Psoas muscle (tissue), 8 donors: ENCODE results near the gene TMC6. TPM values are rescaled to one million over a fixed set of nuclear protein-coding genes. Genes with fewer than 3 reads are reported as not detected.
A peak's percentile ranks its signal among the peaks of the same experiment; 100 is the strongest.
"Not testable (repeated sequence)": the region's sequence is repeated elsewhere in the genome, so short reads cannot be mapped to it uniquely, and the experiment has no call there.

Experiments
- ATAC-seq, 4 donors: fragments of 200-7000 bp; cut with Tn5 transposase; one replicate each; pipeline ENCODE4 v1.9.1; 2020; ENCODE audit warnings: moderate library complexity in 3 of 4, mild to moderate bottlenecking in 2 of 4
- DNase-seq, 2 donors: peaks; one replicate each; pipeline ENCODE4 v3.0.0-alpha.2; 2020
- H3K27ac ChIP-seq: fragments of 200-600 bp; one replicate; pipeline ENCODE4 v1.8.0; 2022
- H3K27me3 ChIP-seq, 3 donors: fragments of 200-600 bp in 1 of 3; one replicate each; pipeline versions ENCODE4 v1.6.1 to v1.8.0; 2013 to 2022; ENCODE audit warnings: low read length in 2 of 3, mild to moderate bottlenecking in 2 of 3, moderate library complexity in 1 of 3; ENCODE audit not compliant: insufficient read depth in 3 of 3
- H3K36me3 ChIP-seq, 2 donors: fragments of 200-600 bp in 1 of 2; one replicate each; pipeline versions ENCODE4 v1.6.1 to v1.8.0; 2013 to 2022; ENCODE audit warnings: low read depth in 1 of 2, mild to moderate bottlenecking in 1 of 2, moderate library complexity in 1 of 2; ENCODE audit not compliant: insufficient read depth in 1 of 2
- H3K4me1 ChIP-seq: fragments of 200-600 bp; one replicate; pipeline ENCODE4 v1.8.0; 2022
- H3K4me3 ChIP-seq: fragments of 200-600 bp; one replicate; pipeline ENCODE4 v1.8.0; 2022; ENCODE audit warnings: mild to moderate bottlenecking
- H3K9me3 ChIP-seq: fragments of 200-600 bp; one replicate; pipeline ENCODE4 v1.8.0; 2022
- WGBS, 3 donors: extraction: QIAGEN DNeasy Blood & Tissue Kit; methylation state at CpG; one replicate each; pipeline versions ENCODE4 v1.1.6 to v1.1.7; 2013; 5-methylcytosine and 5-hydroxymethylcytosine counted together
- intact Hi-C, 2 donors: fragments of 100-400 bp; cut with DNase I; formaldehyde crosslinking; loops; one replicate each; pipeline versions ENCODE4 v1.11.0 to v1.14.2; 2022
- polyA plus RNA-seq, 3 donors: library from polyadenylated mRNA; stranded (reverse); fragments of 200-250 nt; gene quantifications; one replicate each; pipeline ENCODE4 v1.2.3, GENCODE V29; 2013
- total RNA-seq, 4 donors: library from RNA; stranded (reverse); fragmentation: NEBNext Ultra II Directional in 2 of 4; extraction: Animal tissue kit (Norgen Biotek cat#: 25700) in 2 of 4; gene quantifications; one replicate each; pipeline versions ENCODE4 v1.2.1 to v1.2.4, GENCODE V29; 2021 to 2023
- TF ChIP-seq, protein P1 (sequence below): fragments of 200-600 bp; IDR thresholded peaks from one replicate; pipeline ENCODE4 v1.8.0; 2022; ENCODE audit warnings: antibody characterized with exemption
- donor health status: healthy with polysubstance abuse.
- donor health status: DM: no; HTN: no; CAD: no; lungs with moderate emphysema.
- donor health status: Bipolar disorder and iron deficiency.
- donor health status: healthy.
- donor health status: DM: yes; HTN: yes; CAD: no.
- donor health status: DM: no; HTN: no; CAD: no.
- donor health status: DM: no; HTN: no; CAD: no.
- donor health status: DM: yes; HTN: yes; CAD: no.

TMC6 gene
- total and polyA plus RNA-seq, 7 donors: 2.7 to 11.0 (median 6.1) TPM

DNA sequence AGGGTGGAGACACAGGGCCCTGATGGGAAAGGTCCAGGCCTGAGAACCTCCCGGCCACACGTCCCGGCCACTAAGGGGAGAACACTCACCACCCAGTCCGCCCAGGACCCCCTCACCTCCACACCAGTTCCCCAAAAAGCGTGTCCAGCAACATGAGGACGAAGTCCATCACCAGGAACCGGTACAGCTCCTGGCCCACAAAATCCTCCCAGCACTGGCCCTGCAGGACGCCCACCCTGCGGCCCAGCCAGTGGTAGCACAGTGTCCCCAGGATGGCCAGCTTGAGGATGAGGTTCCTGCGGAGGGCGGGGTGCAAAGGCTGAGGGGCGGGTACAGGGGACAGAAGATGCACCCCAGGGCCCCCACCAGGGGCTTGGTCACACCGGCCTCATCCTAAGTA lies 8.0 kb downstream of the TMC6 start:
- no peaks in the 10 kb centered on the region for H3K36me3 ChIP-seq
- no peaks in the 10 kb centered on the region for H3K9me3 ChIP-seq
- intact Hi-C loops: no loop called here
- DNase-seq (no peak), ATAC-seq (no peak)
- WGBS, 3 donors: 95 to 98% (median 97%) methylated on average over 13 of the region's 13 CpGs
- H3K27me3 ChIP-seq: no peaks in the 10 kb centered on the region
- TF ChIP-seq, protein P1, sequence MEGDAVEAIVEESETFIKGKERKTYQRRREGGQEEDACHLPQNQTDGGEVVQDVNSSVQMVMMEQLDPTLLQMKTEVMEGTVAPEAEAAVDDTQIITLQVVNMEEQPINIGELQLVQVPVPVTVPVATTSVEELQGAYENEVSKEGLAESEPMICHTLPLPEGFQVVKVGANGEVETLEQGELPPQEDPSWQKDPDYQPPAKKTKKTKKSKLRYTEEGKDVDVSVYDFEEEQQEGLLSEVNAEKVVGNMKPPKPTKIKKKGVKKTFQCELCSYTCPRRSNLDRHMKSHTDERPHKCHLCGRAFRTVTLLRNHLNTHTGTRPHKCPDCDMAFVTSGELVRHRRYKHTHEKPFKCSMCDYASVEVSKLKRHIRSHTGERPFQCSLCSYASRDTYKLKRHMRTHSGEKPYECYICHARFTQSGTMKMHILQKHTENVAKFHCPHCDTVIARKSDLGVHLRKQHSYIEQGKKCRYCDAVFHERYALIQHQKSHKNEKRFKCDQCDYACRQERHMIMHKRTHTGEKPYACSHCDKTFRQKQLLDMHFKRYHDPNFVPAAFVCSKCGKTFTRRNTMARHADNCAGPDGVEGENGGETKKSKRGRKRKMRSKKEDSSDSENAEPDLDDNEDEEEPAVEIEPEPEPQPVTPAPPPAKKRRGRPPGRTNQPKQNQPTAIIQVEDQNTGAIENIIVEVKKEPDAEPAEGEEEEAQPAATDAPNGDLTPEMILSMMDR: no peak
- H3K27ac ChIP-seq: no peak overlapping the region
- H3K4me1 ChIP-seq: no peaks in the 10 kb centered on the region
- no peak overlapping the region for H3K4me3 ChIP-seq

DNA sequence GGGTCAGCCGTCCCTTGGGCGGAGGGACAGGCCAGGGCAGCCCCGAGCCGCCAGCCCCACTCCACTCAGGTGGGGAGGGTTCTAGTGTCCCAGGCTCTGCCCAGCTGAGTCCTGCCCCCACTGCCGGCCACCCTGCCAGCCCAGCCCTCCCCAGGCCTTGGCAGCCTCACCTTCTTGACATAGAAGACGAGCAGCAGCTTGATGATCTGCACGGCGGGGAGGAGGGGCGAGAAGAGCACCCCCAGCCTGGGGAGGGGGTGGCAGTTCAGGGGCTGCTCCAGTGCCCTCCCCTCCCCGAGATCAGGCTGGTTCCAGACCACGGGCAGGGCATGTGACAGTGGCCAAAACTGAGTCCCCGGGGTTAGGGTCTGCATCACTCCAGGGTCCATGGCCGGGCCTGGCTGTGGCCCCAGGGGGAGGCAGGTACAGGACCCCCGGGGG lies 9.7 kb downstream of the TMC6 start:
- Histone ChIP-seq H3K27me3 (peaks cover 0 to 2% (median 0%) of the 10 kb centered on the region in 3 donors), H3K4me1 (no peaks in the 10 kb centered on the region), H3K4me3 (no peak overlapping the region), H3K27ac (no peak overlapping the region), H3K9me3 (no peaks in the 10 kb centered on the region), H3K36me3 (no peaks in the 10 kb centered on the region)
- TF ChIP-seq, protein P1: no peak
- WGBS, 3 donors: 78 to 86% (median 82%) methylated on average over 14 of the region's 14 CpGs
- intact Hi-C loops: loop anchor here in 1 of 2 donors (10.0 kb wide), 1 partner anchor 306 kb away; no protein-coding TSS in a partner anchor
- ATAC-seq (no peak), DNase-seq (no peak)

DNA sequence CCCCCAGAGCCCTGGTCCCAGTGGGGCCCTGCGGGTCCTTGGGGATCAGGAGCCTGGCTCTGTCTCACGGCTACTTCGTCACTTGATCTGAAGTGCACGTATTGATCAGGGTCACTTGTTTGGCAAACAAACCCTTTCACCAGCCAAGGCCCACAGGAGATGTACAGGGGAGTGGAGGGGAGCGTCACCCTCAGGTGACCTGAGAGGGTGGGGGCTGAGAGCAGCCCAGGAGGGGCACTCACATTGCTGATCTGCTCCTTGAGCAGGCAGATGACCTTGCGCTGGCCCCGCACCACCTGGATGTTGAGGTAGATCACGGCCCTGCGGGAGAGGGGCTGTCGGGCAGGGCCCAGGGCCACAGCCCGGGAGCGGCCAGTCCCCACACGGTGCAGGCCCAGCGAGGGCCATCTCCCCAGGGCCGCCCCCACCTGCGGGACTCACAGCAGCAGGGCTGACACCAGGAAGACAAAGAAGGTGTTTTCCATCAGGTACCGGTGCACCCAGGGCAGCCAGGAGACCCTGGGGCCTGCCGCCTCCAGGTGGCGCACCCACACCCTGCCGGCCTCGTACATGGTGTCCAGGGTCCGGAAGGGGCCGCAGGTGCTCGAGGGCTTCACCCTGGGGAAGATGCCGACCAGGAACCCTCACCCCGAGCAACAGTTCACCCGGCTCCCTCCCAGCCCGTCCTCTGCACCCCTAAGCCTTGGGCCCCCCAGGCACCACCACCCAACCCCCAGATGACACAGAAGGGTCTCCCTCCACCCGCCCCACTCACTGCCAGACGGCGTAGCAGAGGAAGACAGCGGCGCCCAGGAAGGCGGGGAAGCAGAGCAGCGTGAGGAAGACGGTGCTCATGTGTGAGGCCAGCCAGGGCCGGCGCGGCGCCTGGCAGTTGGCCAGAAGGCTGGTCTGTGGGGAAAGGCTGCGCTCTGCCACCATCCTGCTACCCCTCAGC lies 11.3 kb downstream of the TMC6 start:
- H3K4me3 ChIP-seq: no peak overlapping the region
- peaks cover 0 to 2% (median 0%) of the 10 kb centered on the region in 3 donors for H3K27me3 ChIP-seq
- ATAC-seq (no peak), DNase-seq (peak in 1 of 2 donors; percentile 48)
- TF ChIP-seq, protein P1: peak; percentile 25
- H3K36me3 ChIP-seq: no peaks in the 10 kb centered on the region
- 58 to 74% (median 65%) methylated on average over 36 to 41 of the region's 41 CpGs for WGBS, 3 donors
- peaks cover 7% of the 10 kb centered on the region for H3K4me1 ChIP-seq
- no peak overlapping the region for H3K27ac ChIP-seq
- no peaks in the 10 kb centered on the region for H3K9me3 ChIP-seq
- intact Hi-C loops: loop anchor here in 1 of 2 donors (10.0 kb wide), 1 partner anchor 307 kb away; no protein-coding TSS in a partner anchor

DNA sequence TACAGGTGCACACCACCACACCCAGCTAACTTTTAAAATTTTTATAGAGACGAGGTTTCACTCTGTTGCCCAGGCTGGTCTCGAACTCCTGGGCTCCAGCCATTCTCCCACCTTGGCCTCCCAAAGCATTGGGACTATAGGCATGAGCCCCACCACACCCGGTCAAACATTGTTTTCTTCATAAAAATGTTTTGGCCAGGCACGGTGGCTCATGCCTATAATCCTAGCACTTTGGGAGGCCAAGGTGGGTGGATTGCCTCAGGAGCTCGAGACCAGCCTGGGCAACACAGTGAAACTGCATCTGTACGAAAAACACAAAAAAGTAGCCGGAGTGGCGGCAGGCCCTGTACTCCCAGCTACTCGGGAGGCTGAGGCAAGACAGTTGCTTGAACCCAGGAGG lies 12.1 kb downstream of the TMC6 start:
- peaks cover 10% of the 10 kb centered on the region for H3K4me1 ChIP-seq
- H3K4me3 ChIP-seq: no peak overlapping the region
- H3K27ac ChIP-seq: no peak overlapping the region
- intact Hi-C loops: loop anchor here in 1 of 2 donors (10.0 kb wide), 1 partner anchor 308 kb away; no protein-coding TSS in a partner anchor
- peaks cover 0 to 2% (median 0%) of the 10 kb centered on the region in 3 donors for H3K27me3 ChIP-seq
- WGBS, 3 donors: 92 to 97% (median 94%) methylated on average over 9 of the region's 9 CpGs
- ATAC-seq: no peak
- DNase-seq: peak in 1 of 2 donors; percentile 30
- no peaks in the 10 kb centered on the region for H3K9me3 ChIP-seq
- H3K36me3 ChIP-seq: no peaks in the 10 kb centered on the region
- TF ChIP-seq, protein P1: no peak

DNA sequence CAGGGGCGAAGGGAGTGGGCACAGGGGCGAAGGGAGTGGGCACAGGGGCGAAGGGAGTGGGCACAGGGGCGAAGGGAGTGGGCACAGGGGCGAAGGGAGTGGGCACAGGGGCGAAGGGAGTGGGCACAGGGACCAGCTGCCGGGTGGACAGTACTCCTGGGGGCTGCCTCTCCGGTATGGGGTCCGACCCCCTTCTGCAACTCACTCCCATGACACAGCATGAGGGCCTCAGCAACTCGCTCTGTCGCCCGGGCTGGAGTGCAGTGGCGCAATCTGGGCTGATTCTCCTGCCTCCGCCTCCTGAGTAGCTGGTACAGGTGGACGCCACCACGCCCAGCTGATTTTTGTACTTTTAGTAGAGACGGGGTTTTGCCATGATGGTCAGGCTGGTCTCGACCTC lies 12.8 kb downstream of the TMC6 start:
- not testable (repeated sequence) for H3K27me3 ChIP-seq, H3K27ac ChIP-seq, ATAC-seq, H3K4me3 ChIP-seq, H3K9me3 ChIP-seq, H3K36me3 ChIP-seq
- WGBS, 3 donors: 93 to 96% (median 95%) methylated on average over 12 to 15 of the region's 18 CpGs
- DNase-seq: peak in 1 of 2 donors; percentile 39
- intact Hi-C loops: loop anchor here in 1 of 2 donors (10.0 kb wide), 1 partner anchor 309 kb away; no protein-coding TSS in a partner anchor
- H3K4me1 ChIP-seq: peaks cover 16% of the 10 kb centered on the region
